Frontal cortex (tissue), 4 donors: Measurements from ENCODE around the gene CDH26. TPM values are rescaled to one million over a fixed set of nuclear protein-coding genes. Genes with fewer than 3 reads are reported as not detected.
A peak's percentile ranks its signal among the peaks of the same experiment; 100 is the strongest.

ENCODE experiments used
- DNase-seq, 2 donors: peaks; one replicate each; pipeline ENCODE4 v3.0.0; 2012; ENCODE audit warnings: low spot score in 2 of 2
- FAIRE-seq: peaks from 2 replicates; lab custom pipeline; 2012; peaks lifted over from hg19 to GRCh38; lab: Jason Lieb, UNC
- total RNA-seq: library from RNA; depleted of rRNA; stranded (reverse); fragments of >200 nt; gene quantifications from one replicate; pipeline ENCODE4 v1.2.3, GENCODE V29; 2014
- donor health status: control.
- donor health status: control.
- donor health status: control.

Gene CDH26
- total RNA-seq, 1 donor from 2014 or later = 0.41 TPM

- no peak for DNase-seq
- no peak for FAIRE-seq
Measured at GRCh38 chr20:60009318-60009717, 51.1 kb downstream of the CDH26 start.

- no peak for FAIRE-seq
- DNase-seq = no peak
Measured at GRCh38 chr20:60009826-60010616, 51.8 kb downstream of the CDH26 start.

DNA sequence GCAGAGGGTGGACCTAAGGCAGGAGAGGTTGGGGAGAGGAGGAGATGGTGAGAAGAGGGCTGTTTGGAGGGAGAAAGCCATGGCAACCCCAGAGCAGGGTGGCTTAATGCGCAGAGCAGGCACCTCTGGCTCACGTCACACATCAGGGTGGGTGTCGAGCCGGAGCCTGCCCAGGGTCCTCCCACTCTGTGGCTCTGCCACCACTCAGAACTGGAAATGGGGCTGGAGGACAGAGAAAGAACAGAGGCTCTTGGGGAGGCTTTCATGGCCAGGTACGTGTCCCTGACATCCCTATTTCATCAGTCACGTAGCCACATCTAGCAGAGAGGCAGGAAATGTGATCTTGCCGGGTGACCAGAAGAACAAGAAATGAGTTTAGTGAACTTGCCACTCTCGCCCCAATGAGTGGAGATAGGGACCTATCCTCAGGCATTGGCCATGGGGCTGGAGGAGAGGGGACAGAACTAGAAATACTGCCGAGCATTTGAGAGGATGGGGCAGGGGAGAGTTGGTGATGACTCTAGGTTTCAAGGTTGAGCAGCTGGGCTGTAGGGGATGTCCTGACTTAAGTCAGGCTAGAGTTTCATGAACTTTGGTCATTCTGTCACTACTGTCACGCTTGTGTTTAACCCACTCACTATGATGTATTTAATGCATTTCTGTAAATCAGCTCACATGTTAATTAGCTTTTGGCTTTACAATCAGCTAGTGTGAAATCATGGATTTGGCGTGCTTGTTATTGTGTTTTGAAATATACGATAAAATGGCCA is 52.7 kb downstream of the CDH26 start:
- DNase-seq (no peak), FAIRE-seq (no peak)

DNA sequence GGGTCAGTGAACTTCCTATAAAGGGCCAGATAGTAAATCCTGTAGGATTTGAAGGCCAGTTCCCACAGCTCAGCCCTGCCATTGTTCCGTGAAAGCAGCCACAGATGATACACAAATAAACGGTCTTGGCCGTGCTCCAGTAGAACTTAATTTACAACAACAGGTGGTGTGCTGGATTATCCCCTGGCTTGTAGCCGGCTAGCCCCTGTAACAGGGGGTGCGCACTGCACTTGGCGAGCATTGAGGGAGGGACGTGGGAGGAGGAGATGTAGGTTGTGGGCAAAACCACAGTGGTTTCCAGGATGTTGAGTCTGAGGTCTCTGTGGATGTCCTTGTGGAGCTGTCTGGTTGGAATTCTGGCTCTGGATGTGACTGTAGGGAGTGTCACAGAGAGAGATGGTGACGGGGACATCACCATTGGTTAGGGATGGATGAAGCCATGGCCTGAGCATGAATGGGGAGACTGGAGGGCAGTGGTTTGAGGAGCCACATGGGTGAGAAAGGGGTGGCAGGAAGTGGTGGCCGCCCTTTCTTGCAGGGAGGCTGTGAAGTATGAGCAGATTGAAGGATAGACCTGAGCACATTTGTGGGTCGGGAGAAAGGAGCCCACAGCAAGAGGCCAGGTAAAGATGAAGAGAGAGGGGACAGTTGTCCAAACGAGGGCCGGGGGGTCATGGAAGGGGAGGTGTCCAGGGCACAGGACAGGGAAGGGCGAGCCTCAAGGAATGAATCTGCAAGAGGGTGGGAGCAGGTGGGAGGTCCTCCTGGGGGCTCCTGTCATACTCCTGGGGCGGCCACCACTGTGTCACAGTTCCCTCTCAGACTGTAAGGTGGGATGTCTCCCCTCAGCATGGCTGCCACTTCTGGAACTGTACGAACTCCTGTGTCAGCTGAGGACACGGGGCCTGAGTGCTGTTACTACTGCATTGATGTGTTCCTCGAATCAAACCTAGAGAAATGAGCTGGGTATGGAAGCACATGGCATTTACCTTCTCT is 53.6 kb downstream of the CDH26 start:
- FAIRE-seq = no peak
- no peak for DNase-seq

GRCh38 chr20:60013296-60014139 is 55.3 kb downstream of the CDH26 start:
- DNase-seq (no peak), FAIRE-seq (no peak)

DNA sequence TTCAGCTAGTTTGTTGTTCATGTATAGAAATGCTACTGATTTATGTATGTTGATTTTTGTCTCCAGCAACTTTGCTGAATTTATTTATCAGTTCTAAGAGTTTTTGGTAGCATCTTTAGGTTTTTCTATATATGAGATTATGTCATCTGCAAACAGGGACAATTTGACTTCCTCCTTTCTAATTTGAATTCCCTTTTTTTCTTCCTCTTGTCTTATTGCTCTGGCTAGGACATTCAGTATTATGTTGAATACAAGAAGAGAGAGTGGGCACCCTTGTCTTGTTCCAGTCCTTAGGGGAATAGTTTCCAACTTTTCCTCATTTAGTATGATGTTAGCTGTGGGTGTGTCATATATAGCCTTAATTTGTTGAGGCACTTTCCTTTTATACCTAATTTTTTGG is 58.2 kb downstream of the CDH26 start:
- DNase-seq = no peak
- no peak for FAIRE-seq

- FAIRE-seq = no peak
Measured at GRCh38 chr20:60020251-60020650, 62.0 kb downstream of the CDH26 start.

GRCh38 chr20:60021104-60021503 is 62.9 kb downstream of the CDH26 start:
- DNase-seq (no peak), FAIRE-seq (no peak)

More at GRCh38 chr20:60020251-60020650, 62.0 kb downstream of the CDH26 start:
- DNase-seq = no peak

- FAIRE-seq (no peak), DNase-seq (no peak)
Measured at GRCh38 chr20:60022849-60023248, 64.6 kb downstream of the CDH26 start.

GRCh38 chr20:60024245-60024644 is 66.0 kb downstream of the CDH26 start:
- DNase-seq = no peak
- no peak for FAIRE-seq

- no peak for FAIRE-seq
Measured at GRCh38 chr20:60024801-60025200, 66.6 kb downstream of the CDH26 start.

GRCh38 chr20:60026010-60026409 is 67.8 kb downstream of the CDH26 start:
- no peak for DNase-seq
- FAIRE-seq = no peak

More at GRCh38 chr20:60024801-60025200, 66.6 kb downstream of the CDH26 start:
- DNase-seq = no peak

- FAIRE-seq = no peak
- DNase-seq = no peak
Measured at GRCh38 chr20:60030471-60030870, 72.2 kb downstream of the CDH26 start.

- FAIRE-seq (no peak), DNase-seq (no peak)
Measured at GRCh38 chr20:60031107-60031506, 72.9 kb downstream of the CDH26 start.

GRCh38 chr20:60034231-60035110 is 76.2 kb downstream of the CDH26 start:
- DNase-seq (peak in 1 of 2 donors; percentile 32), FAIRE-seq (no peak)

DNA sequence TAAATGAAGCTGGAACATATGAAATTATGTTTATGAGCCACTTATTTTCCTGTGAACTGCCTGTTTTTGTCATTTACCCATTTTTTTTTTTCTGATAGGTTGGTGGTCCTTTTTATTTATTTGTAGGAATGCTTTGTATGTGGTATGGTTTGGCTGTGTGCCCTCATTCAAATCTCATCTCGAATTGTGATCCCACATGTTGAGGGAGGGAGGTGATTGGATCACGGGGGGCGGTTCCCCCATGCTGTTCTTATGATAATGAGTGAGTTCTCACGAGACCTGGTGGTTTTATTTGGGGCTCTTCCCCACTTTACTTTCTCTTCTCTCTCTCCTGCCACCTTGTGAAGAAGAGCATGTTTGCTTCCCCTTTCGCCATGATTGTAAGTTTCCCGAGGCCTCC is 77.3 kb downstream of the CDH26 start:
- FAIRE-seq = no peak

DNA sequence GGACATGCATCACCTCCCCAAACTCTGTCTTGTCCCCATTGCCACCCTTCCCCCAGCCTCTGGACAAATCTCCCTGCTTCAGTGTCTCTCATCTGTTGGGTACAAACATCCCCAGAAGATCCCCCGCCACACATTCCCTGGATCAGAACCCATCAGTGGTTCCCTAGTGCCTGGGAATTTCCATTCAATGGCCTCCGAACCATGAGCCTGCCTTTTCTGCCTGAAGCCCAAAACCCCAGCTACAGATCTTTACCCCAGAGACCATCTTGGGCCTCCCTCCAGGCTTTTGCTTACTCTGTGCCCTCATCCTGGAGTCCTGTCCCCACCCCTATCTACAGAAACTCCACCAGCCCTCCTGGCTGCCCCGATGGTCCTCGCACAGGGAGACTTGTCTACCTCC is 78.1 kb downstream of the CDH26 start:
- DNase-seq (no peak), FAIRE-seq (no peak)

More for the DNA sequence above, 77.3 kb downstream of the CDH26 start:
- no peak for DNase-seq
